A549 (cell line): ENCODE data around the gene CDC6. TPM values are rescaled to one million over a fixed set of nuclear protein-coding genes. Genes with fewer than 3 reads are reported as not detected.

Source experiments
- ATAC-seq, 2 experiments: fragments of 200-7000 bp in 1 of 2; fragments of >200 bp in 1 of 2; cut with Nextera tagmentation in 1 of 2; cut with Tn5 transposase in 1 of 2; 3 replicates each; pipeline versions ENCODE4 v1.8.0 to v1.9.1; 2018 to 2020; ENCODE audit warnings: mild to moderate bottlenecking in 1 of 2, moderate library complexity in 1 of 2
- CTCF ChIA-PET: fragments of 300-600 bp; sonication (Branson Sonifier 250); formaldehyde crosslinking; extraction: SDS; loops from one replicate; lab custom pipeline; 2021; ENCODE audit warnings: antibody characterized with exemption, inconsistent platforms; lab: Yijun Ruan, JAX
- POLR2A ChIA-PET: fragments of 350-600 bp; formaldehyde crosslinking; extraction: SDS; loops from one replicate; lab custom pipeline; 2021; ENCODE audit warnings: antibody characterized with exemption, inconsistent platforms; lab: Yijun Ruan, JAX
- DNase-seq, 2 experiments: peaks; one replicate each; pipeline versions ENCODE4 v3.0.0 to v3.0.0-alpha.2; 2011 to 2016; ENCODE audit warnings: low read depth in 1 of 2, low spot score in 1 of 2
- FAIRE-seq: peaks from 2 replicates; lab custom pipeline; 2011; peaks lifted over from hg19 to GRCh38; lab: Jason Lieb, UNC
- H3K27ac ChIP-seq, 2 experiments: fragments of >200 bp; sonication (Bioruptor Twin); formaldehyde crosslinking; 3 replicates each; pipeline ENCODE4 v1.5.1; 2016 to 2017
- H3K4me1 ChIP-seq: fragments of >200 bp; sonication (Bioruptor Twin); formaldehyde crosslinking; 3 replicates; pipeline ENCODE4 v1.6.1; 2016
- H3K4me2 ChIP-seq: fragments of >200 bp; sonication (Bioruptor Twin); formaldehyde crosslinking; 3 replicates; pipeline ENCODE4 v1.6.1; 2016
- H3K4me3 ChIP-seq: fragments of >200 bp; sonication (Bioruptor Twin); formaldehyde crosslinking; 3 replicates; pipeline ENCODE4 v1.5.1; 2016
- H3K9me3 ChIP-seq: fragments of >200 bp; sonication (Bioruptor Twin); formaldehyde crosslinking; 3 replicates; pipeline ENCODE4 v1.6.1; 2016
- CHD4 ChIP-seq: fragments of 200-600 bp; sonication (generic); IDR thresholded peaks from 2 replicates; pipeline ENCODE4 v1.6.1; 2016; ENCODE audit warnings: antibody characterized with exemption, mild to moderate bottlenecking, borderline replicate concordance
- EHMT2 ChIP-seq: fragments of 200-600 bp; sonication (generic); IDR thresholded peaks from 2 replicates; pipeline ENCODE4 v1.6.1; 2016; ENCODE audit warnings: antibody characterized with exemption, low read depth, mild to moderate bottlenecking, moderate library complexity
- ESRRA ChIP-seq: fragments of 150-350 bp; IDR thresholded peaks from 2 replicates; pipeline ENCODE4 v1.6.1; 2014; ENCODE audit warnings: mild to moderate bottlenecking, low read length, borderline replicate concordance
- GATA3 ChIP-seq: IDR thresholded peaks from 2 replicates; pipeline ENCODE4 v1.6.1; 2012; ENCODE audit warnings: borderline replicate concordance
- HDAC2 ChIP-seq: fragments of 200-600 bp; sonication (generic); IDR thresholded peaks from 2 replicates; pipeline ENCODE4 v1.6.1; 2016
- HOXA7 ChIP-seq: fragments of 250-450 bp; sonication (Bioruptor Pico); IDR thresholded peaks from 2 replicates; pipeline ENCODE4 v1.5.0; 2020; ENCODE audit warnings: mild to moderate bottlenecking, moderate library complexity
- JUN ChIP-seq, 2 experiments: fragments of >200 bp; sonication (Bioruptor Twin); formaldehyde crosslinking; IDR thresholded peaks; 2 replicates in 1 of 2; 3 replicates in 1 of 2; pipeline ENCODE4 v1.6.1; 2016 to 2017
- KDM5A ChIP-seq: fragments of 200-600 bp; sonication (generic); IDR thresholded peaks from 2 replicates; pipeline ENCODE4 v1.6.1; 2016; ENCODE audit warnings: antibody characterized with exemption, mild to moderate bottlenecking
- MAZ ChIP-seq: fragments of 150-350 bp; IDR thresholded peaks from 2 replicates; pipeline ENCODE4 v1.6.1; 2014; ENCODE audit warnings: antibody characterized with exemption, low read depth, low read length, borderline replicate concordance
- NFE2L2 ChIP-seq: fragments of 150-350 bp; conservative IDR thresholded peaks from 2 replicates; pipeline ENCODE4 v1.6.1; 2014; ENCODE audit warnings: low read length
- PHF8 ChIP-seq: fragments of 200-600 bp; sonication (generic); IDR thresholded peaks from 2 replicates; pipeline ENCODE4 v1.6.1; 2016; ENCODE audit warnings: low read depth, mild to moderate bottlenecking, antibody characterized with exemption, moderate library complexity, borderline replicate concordance
- RARB ChIP-seq: fragments of 250-450 bp; sonication (Bioruptor Pico); IDR thresholded peaks from 2 replicates; pipeline ENCODE4 v1.8.0; 2021; ENCODE audit warnings: mild to moderate bottlenecking, moderate library complexity
- RFX5 ChIP-seq: fragments of 450-650 bp; IDR thresholded peaks from 2 replicates; pipeline ENCODE4 v1.7.1; 2014; ENCODE audit warnings: antibody characterized with exemption, mild to moderate bottlenecking, moderate library complexity
- ZFP36 ChIP-seq: fragments of 450-650 bp; IDR thresholded peaks from 2 replicates; pipeline ENCODE4 v1.6.1; 2014; ENCODE audit warnings: borderline replicate concordance; ENCODE audit not compliant: partially characterized antibody
- WGBS: methylation state at CpG from one replicate; pipeline ENCODE4 v1.1.6; 2017; ENCODE audit errors: missing lambda C conversion rate; 5-methylcytosine and 5-hydroxymethylcytosine counted together
- polyA plus RNA-seq, 4 experiments: library from polyadenylated mRNA; depleted of rRNA in 3 of 4; stranded (reverse); fragments of >200 nt; fragmentation: RNase III in 1 of 4; extraction: RNeasy Plus Mini Kit Qiagen cat#74134 plus additional on column Dnase treatment in 1 of 4; gene quantifications; 2 replicates in 3 of 4; 3 replicates in 1 of 4; pipeline ENCODE4 v1.2.3, GENCODE V29; 2011 to 2017
- TF ChIP-seq, protein P1 (sequence below): fragments of 250-450 bp; sonication (Bioruptor Pico); IDR thresholded peaks from 2 replicates; pipeline ENCODE4 v1.5.0; 2021; ENCODE audit warnings: mild to moderate bottlenecking, moderate library complexity, borderline replicate concordance
- TF ChIP-seq, protein P2 (sequence below): IDR thresholded peaks from 2 replicates; pipeline ENCODE4 v1.6.1; 2012
- TF ChIP-seq, protein P3 (sequence below): fragments of 200-600 bp; sonication (generic); IDR thresholded peaks from 2 replicates; pipeline ENCODE4 v1.6.1; 2016; ENCODE audit warnings: antibody characterized with exemption, mild to moderate bottlenecking, moderate library complexity

Gene CDC6
- polyA plus RNA-seq, 2 of the 4 experiments (the other 2 are of a cell fraction): 67.0 to 79.5 TPM

DNA sequence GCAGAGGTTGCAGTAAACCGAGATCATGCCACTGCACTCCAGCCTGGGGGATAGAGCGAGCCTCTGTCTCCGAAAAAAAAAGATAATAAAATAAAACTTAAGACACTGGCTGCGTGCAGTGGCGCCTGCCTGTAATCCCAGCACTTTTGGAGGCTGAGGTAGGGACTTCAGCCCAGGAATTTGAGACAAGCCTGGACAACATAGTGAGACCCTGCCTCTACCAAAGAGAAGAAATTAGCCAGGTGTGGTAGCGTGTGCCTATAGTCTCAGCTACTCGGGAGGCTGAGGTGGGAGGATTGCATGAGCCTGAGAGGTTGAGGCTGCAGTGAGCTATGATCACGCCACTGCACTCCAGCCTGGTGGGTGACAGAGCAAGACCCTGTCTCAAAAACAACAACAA, 47.9 kb downstream of the CDC6 start:
- CTCF ChIA-PET: interaction anchor here (0.8 to 50.4 kb wide), 4 partner anchors 9 to 117 kb away, joined by 3 to 2395 read pairs (median 537); partner anchors contain the start of genes CDC6, GJD3 and RARA
- POLR2A ChIA-PET: no interaction called here
- DNase-seq: no peak
- no peak for ATAC-seq
- Histone ChIP-seq H3K4me2 (peak overlapping the region; percentile 72), H3K4me3 (no peak overlapping the region), H3K4me1 (peaks cover 64% of the 10 kb centered on the region), H3K27ac (peak overlapping the region; percentile 66 to 79; a peak in 5 of 6 replicates), H3K9me3 (no peaks in the 10 kb centered on the region)
- TF ChIP-seq EHMT2 (no peak), ZFP36 (no peak), RARB (CRISPR knock-in tag) (no peak), NFE2L2 (no peak)
- TF ChIP-seq, protein P1, sequence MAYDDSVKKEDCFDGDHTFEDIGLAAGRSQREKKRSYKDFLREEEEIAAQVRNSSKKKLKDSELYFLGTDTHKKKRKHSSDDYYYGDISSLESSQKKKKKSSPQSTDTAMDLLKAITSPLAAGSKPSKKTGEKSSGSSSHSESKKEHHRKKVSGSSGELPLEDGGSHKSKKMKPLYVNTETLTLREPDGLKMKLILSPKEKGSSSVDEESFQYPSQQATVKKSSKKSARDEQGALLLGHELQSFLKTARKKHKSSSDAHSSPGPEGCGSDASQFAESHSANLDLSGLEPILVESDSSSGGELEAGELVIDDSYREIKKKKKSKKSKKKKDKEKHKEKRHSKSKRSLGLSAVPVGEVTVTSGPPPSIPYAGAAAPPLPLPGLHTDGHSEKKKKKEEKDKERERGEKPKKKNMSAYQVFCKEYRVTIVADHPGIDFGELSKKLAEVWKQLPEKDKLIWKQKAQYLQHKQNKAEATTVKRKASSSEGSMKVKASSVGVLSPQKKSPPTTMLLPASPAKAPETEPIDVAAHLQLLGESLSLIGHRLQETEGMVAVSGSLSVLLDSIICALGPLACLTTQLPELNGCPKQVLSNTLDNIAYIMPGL (CRISPR knock-in tag): no peak
- FAIRE-seq: no peak
- WGBS: 94% methylated on average over 8 of the region's 8 CpGs

DNA sequence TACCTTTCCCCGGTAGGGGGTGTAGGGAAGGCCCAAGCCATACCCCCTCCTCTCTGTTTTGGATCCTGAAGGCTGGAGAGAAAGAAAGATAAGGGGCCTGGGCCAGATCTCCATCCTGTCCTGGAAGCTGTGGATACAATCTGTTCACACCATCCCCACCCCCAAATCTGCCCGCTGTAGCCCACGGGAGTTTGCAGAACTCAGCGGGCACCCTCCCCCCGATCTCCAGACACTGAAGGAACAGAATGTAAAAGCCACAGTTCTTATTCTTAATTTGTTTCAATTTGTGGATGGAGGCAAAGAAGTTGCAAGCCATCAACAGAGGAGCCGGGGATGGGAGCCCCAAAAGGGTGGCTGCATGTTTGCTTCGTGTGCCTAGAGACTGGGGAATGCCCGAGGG, 49.7 kb downstream of the CDC6 start:
- H3K4me3 ChIP-seq: no peak overlapping the region
- H3K27ac ChIP-seq: peak overlapping the region in 1 of 2 experiments; percentile 35; a peak in 2 of 6 replicates
- CTCF ChIA-PET: interaction anchor here (1.3 to 50.4 kb wide), 3 partner anchors 10 to 35 kb away, joined by 5 to 2395 read pairs (median 1069); partner anchors contain the start of genes CDC6, GJD3 and RARA
- no peak overlapping the region for H3K4me2 ChIP-seq
- ATAC-seq: no peak
- TF ChIP-seq CHD4 (no peak), EHMT2 (no peak), JUN (IDR thresholded peaks at IDR 0.05) (no peak), KDM5A (no peak), HDAC2 (no peak), GATA3 (no peak), ESRRA (no peak), RARB (CRISPR knock-in tag) (no peak), MAZ (no peak)
- TF ChIP-seq, protein P2, sequence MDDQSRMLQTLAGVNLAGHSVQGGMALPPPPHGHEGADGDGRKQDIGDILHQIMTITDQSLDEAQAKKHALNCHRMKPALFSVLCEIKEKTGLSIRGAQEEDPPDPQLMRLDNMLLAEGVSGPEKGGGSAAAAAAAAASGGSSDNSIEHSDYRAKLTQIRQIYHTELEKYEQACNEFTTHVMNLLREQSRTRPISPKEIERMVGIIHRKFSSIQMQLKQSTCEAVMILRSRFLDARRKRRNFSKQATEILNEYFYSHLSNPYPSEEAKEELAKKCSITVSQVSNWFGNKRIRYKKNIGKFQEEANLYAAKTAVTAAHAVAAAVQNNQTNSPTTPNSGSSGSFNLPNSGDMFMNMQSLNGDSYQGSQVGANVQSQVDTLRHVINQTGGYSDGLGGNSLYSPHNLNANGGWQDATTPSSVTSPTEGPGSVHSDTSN: no peak
- TF ChIP-seq, protein P3, sequence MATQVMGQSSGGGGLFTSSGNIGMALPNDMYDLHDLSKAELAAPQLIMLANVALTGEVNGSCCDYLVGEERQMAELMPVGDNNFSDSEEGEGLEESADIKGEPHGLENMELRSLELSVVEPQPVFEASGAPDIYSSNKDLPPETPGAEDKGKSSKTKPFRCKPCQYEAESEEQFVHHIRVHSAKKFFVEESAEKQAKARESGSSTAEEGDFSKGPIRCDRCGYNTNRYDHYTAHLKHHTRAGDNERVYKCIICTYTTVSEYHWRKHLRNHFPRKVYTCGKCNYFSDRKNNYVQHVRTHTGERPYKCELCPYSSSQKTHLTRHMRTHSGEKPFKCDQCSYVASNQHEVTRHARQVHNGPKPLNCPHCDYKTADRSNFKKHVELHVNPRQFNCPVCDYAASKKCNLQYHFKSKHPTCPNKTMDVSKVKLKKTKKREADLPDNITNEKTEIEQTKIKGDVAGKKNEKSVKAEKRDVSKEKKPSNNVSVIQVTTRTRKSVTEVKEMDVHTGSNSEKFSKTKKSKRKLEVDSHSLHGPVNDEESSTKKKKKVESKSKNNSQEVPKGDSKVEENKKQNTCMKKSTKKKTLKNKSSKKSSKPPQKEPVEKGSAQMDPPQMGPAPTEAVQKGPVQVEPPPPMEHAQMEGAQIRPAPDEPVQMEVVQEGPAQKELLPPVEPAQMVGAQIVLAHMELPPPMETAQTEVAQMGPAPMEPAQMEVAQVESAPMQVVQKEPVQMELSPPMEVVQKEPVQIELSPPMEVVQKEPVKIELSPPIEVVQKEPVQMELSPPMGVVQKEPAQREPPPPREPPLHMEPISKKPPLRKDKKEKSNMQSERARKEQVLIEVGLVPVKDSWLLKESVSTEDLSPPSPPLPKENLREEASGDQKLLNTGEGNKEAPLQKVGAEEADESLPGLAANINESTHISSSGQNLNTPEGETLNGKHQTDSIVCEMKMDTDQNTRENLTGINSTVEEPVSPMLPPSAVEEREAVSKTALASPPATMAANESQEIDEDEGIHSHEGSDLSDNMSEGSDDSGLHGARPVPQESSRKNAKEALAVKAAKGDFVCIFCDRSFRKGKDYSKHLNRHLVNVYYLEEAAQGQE: no peak
- TF ChIP-seq, all 56 proteins: peak for 0
- Histone ChIP-seq H3K9me3 (no peaks in the 10 kb centered on the region), H3K4me1 (peaks cover 53% of the 10 kb centered on the region)
- POLR2A ChIA-PET: no interaction called here
- 83% methylated on average over 8 of the region's 8 CpGs for WGBS
- no peak for FAIRE-seq
- no peak for DNase-seq

DNA sequence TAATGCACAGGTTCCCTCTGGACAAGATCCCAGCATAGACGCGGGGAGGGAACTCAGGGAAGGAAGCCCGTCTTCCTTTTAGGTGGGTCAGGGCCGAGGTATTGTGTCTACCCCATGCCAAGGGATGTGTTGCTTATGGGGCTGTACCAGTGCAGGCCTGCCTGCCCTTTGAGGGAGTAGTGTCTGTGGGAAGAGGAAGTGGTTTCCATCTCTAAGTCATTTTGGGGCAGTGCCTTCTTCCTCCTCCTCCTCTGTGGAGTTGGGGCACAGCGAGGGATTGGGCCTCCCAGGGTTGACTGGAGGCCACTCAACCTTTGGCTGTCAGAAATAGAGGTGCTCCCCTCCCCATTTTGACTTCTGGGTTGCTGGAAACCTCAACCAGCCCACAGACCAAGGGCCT, 50.4 kb downstream of the CDC6 start:
- no peak overlapping the region for H3K4me2 ChIP-seq
- ChIA-PET CTCF (interaction anchor here (0.7 to 40.3 kb wide), 3 partner anchors 19 to 435 kb away, joined by 3 to 2395 read pairs (median 236); partner anchors contain the start of genes CDC6 and RARA), POLR2A (no interaction called here)
- no peaks in the 10 kb centered on the region for H3K9me3 ChIP-seq
- peaks cover 53% of the 10 kb centered on the region for H3K4me1 ChIP-seq
- H3K27ac ChIP-seq: 0 out of 6 replicates have a peak overlapping the region, but pooled peaks of 1 of the 2 experiments have one; percentile 35
- DNase-seq (no peak), ATAC-seq (no peak), FAIRE-seq (no peak)
- TF ChIP-seq NFE2L2 (no peak), HOXA7 (no peak), RFX5 (no peak), PHF8 (no peak)
- TF ChIP-seq, protein P1 (CRISPR knock-in tag): no peak
- no peak overlapping the region for H3K4me3 ChIP-seq
- 90% methylated on average over 5 of the region's 5 CpGs for WGBS
